Measurements from ENCODE around the gene CA5A. TPM values are rescaled to one million over a fixed set of nuclear protein-coding genes. Genes with fewer than 3 reads are reported as not detected.
"Not testable (repeated sequence)": the region's sequence is repeated elsewhere in the genome, so short reads cannot be mapped to it uniquely, and the experiment has no call there.

The CA5A gene
- total RNA-seq, 1 experiment from 2014 or later, result not detected

- H4K20me1 ChIP-seq (ENCODE audit: insufficient read depth); intact Hi-C loops (cut with micrococcal nuclease); H3K27me3 ChIP-seq (ENCODE audit: insufficient read depth, low read length); ATAC-seq; CTCF ChIA-PET; H3K36me3 ChIP-seq (ENCODE audit: control insufficient read depth in 1 of 2, insufficient read depth in 2 of 2, low read length in 2 of 2); H2AFZ ChIP-seq (ENCODE audit: low read depth, low read length, poor library complexity, severe bottlenecking); H3K4me2 ChIP-seq (ENCODE audit: low read length); H3K27ac ChIP-seq (ENCODE audit: low read depth, low read length); H3K9me3 ChIP-seq (ENCODE audit: control insufficient read depth in 1 of 2, insufficient read depth in 1 of 2, low read depth in 1 of 2, low read length in 2 of 2); RAD21 ChIA-PET (ENCODE audit: low non-redundant PET in 1 of 2, low total read pairs in 2 of 2, uncharacterized antibody in 2 of 2, unreplicated experiment in 2 of 2); H3K9ac ChIP-seq (ENCODE audit: low read length); H3K79me2 ChIP-seq (ENCODE audit: insufficient read depth, low read length); H3K4me3 ChIP-seq (replicated peaks in 1 of 2; ENCODE audit: low read depth in 1 of 2, low read length in 2 of 2); H3K4me1 ChIP-seq (ENCODE audit: control insufficient read depth in 1 of 2, insufficient read depth in 2 of 2, low read length in 2 of 2); H3K9me2 ChIP-seq (ENCODE audit: insufficient read depth); DNase-seq (ENCODE audit: low read depth, low spot score); BruUV-seq (replicated peaks): not testable (repeated sequence)
- POLR2A ChIA-PET, result interaction anchor here (1.0 kb wide), 1 partner anchor 34 kb away, joined by 3 read pairs; no protein-coding TSS in a partner anchor
These were observed 30.8 kb downstream of the CA5A start for GRCh38 chr16:87905521-87905920.

- intact Hi-C loops (cut with micrococcal nuclease); H4K20me1 ChIP-seq (ENCODE audit: insufficient read depth); H3K79me2 ChIP-seq (ENCODE audit: insufficient read depth, low read length); RAD21 ChIA-PET (ENCODE audit: low non-redundant PET in 1 of 2, low total read pairs in 2 of 2, uncharacterized antibody in 2 of 2, unreplicated experiment in 2 of 2); H3K9me3 ChIP-seq (ENCODE audit: control insufficient read depth in 1 of 2, insufficient read depth in 1 of 2, low read depth in 1 of 2, low read length in 2 of 2); H3K4me2 ChIP-seq (ENCODE audit: low read length); H3K36me3 ChIP-seq (ENCODE audit: control insufficient read depth in 1 of 2, insufficient read depth in 2 of 2, low read length in 2 of 2); H3K9ac ChIP-seq (ENCODE audit: low read length); BruUV-seq (replicated peaks); ATAC-seq; H2AFZ ChIP-seq (ENCODE audit: low read depth, low read length, poor library complexity, severe bottlenecking); H3K4me3 ChIP-seq (replicated peaks in 1 of 2; ENCODE audit: low read depth in 1 of 2, low read length in 2 of 2); H3K4me1 ChIP-seq (ENCODE audit: control insufficient read depth in 1 of 2, insufficient read depth in 2 of 2, low read length in 2 of 2); H3K27me3 ChIP-seq (ENCODE audit: insufficient read depth, low read length); H3K9me2 ChIP-seq (ENCODE audit: insufficient read depth); DNase-seq (ENCODE audit: low read depth, low spot score); H3K27ac ChIP-seq (ENCODE audit: low read depth, low read length): not testable (repeated sequence)
- CTCF ChIA-PET, result interaction anchor here (1.0 kb wide), 1 partner anchor 45 kb away, joined by 4 read pairs; no protein-coding TSS in a partner anchor
- POLR2A ChIA-PET, result interaction anchor here (1.0 kb wide), 1 partner anchor 33 kb away, joined by 3 read pairs; no protein-coding TSS in a partner anchor
These were observed 31.4 kb downstream of the CA5A start for GRCh38 chr16:87904963-87905362.

GRCh38 chr16:87900489-87900888, 35.8 kb downstream of the CA5A start:
- intact Hi-C loops (cut with micrococcal nuclease); H3K4me2 ChIP-seq (ENCODE audit: low read length); H3K9me3 ChIP-seq (ENCODE audit: control insufficient read depth in 1 of 2, insufficient read depth in 1 of 2, low read depth in 1 of 2, low read length in 2 of 2); H4K20me1 ChIP-seq (ENCODE audit: insufficient read depth); H3K27ac ChIP-seq (ENCODE audit: low read depth, low read length); DNase-seq (ENCODE audit: low read depth, low spot score); H3K4me1 ChIP-seq (ENCODE audit: control insufficient read depth in 1 of 2, insufficient read depth in 2 of 2, low read length in 2 of 2); H3K36me3 ChIP-seq (ENCODE audit: control insufficient read depth in 1 of 2, insufficient read depth in 2 of 2, low read length in 2 of 2); H3K79me2 ChIP-seq (ENCODE audit: insufficient read depth, low read length); H3K9me2 ChIP-seq (ENCODE audit: insufficient read depth); H3K27me3 ChIP-seq (ENCODE audit: insufficient read depth, low read length); CTCF ChIA-PET; ATAC-seq; H3K9ac ChIP-seq (ENCODE audit: low read length); H2AFZ ChIP-seq (ENCODE audit: low read depth, low read length, poor library complexity, severe bottlenecking); BruUV-seq (replicated peaks); POLR2A ChIA-PET; RAD21 ChIA-PET (ENCODE audit: low non-redundant PET in 1 of 2, low total read pairs in 2 of 2, uncharacterized antibody in 2 of 2, unreplicated experiment in 2 of 2); H3K4me3 ChIP-seq (replicated peaks in 1 of 2; ENCODE audit: low read depth in 1 of 2, low read length in 2 of 2): not testable (repeated sequence)
